ENCODE data around the gene GDPD4. TPM values are rescaled to one million over a fixed set of nuclear protein-coding genes. Genes with fewer than 3 reads are reported as not detected.

Gene GDPD4
- total RNA-seq, 1 experiment from 2014 or later = not detected

DNA sequence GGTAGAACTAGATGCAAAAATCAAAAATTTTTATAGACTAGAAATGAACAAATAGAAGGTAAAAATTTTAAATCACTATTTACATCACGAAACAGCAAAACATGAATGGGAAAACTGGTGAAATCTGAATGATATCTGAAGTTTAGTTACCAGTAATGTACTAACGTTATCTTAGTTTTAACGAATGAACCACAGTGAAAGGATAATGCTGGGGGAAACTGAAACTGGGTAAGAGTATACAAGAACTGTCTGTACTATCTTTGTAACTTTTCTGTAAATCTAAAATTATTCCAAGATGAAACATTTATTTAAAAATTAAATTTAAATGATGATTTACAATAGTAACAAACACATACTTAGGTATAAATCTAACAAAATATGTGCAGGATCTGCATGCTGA lies 7.4 kb downstream of the GDPD4 start:
- Histone ChIP-seq H3K9me3 (ENCODE audit: control insufficient read depth in 1 of 2, insufficient read depth in 1 of 2, low read depth in 1 of 2, low read length in 2 of 2) (no peaks in the 10 kb centered on the region), H3K27ac (ENCODE audit: low read depth, low read length) (no peak overlapping the region), H3K27me3 (ENCODE audit: insufficient read depth, low read length) (no peaks in the 10 kb centered on the region), H4K20me1 (ENCODE audit: insufficient read depth) (no peaks in the 10 kb centered on the region), H3K4me1 (ENCODE audit: control insufficient read depth in 1 of 2, insufficient read depth in 2 of 2, low read length in 2 of 2) (peaks cover 0 to 2% of the 10 kb centered on the region in 2 experiments; a peak in 2 of 4 replicates), H3K9me2 (ENCODE audit: insufficient read depth) (0 out of 2 replicates have a peak, but pooled peaks cover 9% of the 10 kb centered on the region), H3K79me2 (ENCODE audit: insufficient read depth, low read length) (no peaks in the 10 kb centered on the region), H3K4me2 (ENCODE audit: low read length) (no peak overlapping the region), H3K36me3 (ENCODE audit: control insufficient read depth in 1 of 2, insufficient read depth in 2 of 2, low read length in 2 of 2) (no peaks in the 10 kb centered on the region), H3K4me3 (replicated peaks in 1 of 2; ENCODE audit: low read depth in 1 of 2, low read length in 2 of 2) (no peak overlapping the region), H2AFZ (ENCODE audit: low read depth, low read length, poor library complexity, severe bottlenecking) (no peak overlapping the region), H3K9ac (ENCODE audit: low read length) (no peak overlapping the region)
- CTCF ChIA-PET = no interaction called here
- no peak for TF ChIP-seq ZFX (IDR thresholded peaks at IDR 0.05)
- no peak for TF ChIP-seq CEBPB (IDR thresholded peaks at IDR 0.05; ENCODE audit: low read depth)
- TF ChIP-seq, protein P1, sequence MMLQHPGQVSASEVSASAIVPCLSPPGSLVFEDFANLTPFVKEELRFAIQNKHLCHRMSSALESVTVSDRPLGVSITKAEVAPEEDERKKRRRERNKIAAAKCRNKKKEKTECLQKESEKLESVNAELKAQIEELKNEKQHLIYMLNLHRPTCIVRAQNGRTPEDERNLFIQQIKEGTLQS (IDR thresholded peaks at IDR 0.05) = no peak
- no peak for TF ChIP-seq JUND (IDR thresholded peaks at IDR 0.05)
- no peak for TF ChIP-seq EZH2 (IDR thresholded peaks at IDR 0.05)
- no peak for TF ChIP-seq RAD21 (IDR thresholded peaks at IDR 0.05; ENCODE audit: low read depth)
- TF ChIP-seq, protein P2, sequence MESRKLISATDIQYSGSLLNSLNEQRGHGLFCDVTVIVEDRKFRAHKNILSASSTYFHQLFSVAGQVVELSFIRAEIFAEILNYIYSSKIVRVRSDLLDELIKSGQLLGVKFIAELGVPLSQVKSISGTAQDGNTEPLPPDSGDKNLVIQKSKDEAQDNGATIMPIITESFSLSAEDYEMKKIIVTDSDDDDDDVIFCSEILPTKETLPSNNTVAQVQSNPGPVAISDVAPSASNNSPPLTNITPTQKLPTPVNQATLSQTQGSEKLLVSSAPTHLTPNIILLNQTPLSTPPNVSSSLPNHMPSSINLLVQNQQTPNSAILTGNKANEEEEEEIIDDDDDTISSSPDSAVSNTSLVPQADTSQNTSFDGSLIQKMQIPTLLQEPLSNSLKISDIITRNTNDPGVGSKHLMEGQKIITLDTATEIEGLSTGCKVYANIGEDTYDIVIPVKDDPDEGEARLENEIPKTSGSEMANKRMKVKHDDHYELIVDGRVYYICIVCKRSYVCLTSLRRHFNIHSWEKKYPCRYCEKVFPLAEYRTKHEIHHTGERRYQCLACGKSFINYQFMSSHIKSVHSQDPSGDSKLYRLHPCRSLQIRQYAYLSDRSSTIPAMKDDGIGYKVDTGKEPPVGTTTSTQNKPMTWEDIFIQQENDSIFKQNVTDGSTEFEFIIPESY (IDR thresholded peaks at IDR 0.05; ENCODE audit: extremely low read depth, insufficient replicate concordance, low read length) = no peak
- TF ChIP-seq, protein P3, sequence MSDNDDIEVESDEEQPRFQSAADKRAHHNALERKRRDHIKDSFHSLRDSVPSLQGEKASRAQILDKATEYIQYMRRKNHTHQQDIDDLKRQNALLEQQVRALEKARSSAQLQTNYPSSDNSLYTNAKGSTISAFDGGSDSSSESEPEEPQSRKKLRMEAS (IDR thresholded peaks at IDR 0.05) = no peak
- TF ChIP-seq, protein P4, sequence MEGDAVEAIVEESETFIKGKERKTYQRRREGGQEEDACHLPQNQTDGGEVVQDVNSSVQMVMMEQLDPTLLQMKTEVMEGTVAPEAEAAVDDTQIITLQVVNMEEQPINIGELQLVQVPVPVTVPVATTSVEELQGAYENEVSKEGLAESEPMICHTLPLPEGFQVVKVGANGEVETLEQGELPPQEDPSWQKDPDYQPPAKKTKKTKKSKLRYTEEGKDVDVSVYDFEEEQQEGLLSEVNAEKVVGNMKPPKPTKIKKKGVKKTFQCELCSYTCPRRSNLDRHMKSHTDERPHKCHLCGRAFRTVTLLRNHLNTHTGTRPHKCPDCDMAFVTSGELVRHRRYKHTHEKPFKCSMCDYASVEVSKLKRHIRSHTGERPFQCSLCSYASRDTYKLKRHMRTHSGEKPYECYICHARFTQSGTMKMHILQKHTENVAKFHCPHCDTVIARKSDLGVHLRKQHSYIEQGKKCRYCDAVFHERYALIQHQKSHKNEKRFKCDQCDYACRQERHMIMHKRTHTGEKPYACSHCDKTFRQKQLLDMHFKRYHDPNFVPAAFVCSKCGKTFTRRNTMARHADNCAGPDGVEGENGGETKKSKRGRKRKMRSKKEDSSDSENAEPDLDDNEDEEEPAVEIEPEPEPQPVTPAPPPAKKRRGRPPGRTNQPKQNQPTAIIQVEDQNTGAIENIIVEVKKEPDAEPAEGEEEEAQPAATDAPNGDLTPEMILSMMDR (IDR thresholded peaks at IDR 0.05 in 2 of 3, conservative IDR thresholded peaks at IDR 0.05 in 1 of 3; ENCODE audit: borderline replicate concordance in 1 of 3, insufficient read depth in 1 of 3, low read depth in 2 of 3, low read length in 2 of 3) = no peak
- TF ChIP-seq, protein P5, sequence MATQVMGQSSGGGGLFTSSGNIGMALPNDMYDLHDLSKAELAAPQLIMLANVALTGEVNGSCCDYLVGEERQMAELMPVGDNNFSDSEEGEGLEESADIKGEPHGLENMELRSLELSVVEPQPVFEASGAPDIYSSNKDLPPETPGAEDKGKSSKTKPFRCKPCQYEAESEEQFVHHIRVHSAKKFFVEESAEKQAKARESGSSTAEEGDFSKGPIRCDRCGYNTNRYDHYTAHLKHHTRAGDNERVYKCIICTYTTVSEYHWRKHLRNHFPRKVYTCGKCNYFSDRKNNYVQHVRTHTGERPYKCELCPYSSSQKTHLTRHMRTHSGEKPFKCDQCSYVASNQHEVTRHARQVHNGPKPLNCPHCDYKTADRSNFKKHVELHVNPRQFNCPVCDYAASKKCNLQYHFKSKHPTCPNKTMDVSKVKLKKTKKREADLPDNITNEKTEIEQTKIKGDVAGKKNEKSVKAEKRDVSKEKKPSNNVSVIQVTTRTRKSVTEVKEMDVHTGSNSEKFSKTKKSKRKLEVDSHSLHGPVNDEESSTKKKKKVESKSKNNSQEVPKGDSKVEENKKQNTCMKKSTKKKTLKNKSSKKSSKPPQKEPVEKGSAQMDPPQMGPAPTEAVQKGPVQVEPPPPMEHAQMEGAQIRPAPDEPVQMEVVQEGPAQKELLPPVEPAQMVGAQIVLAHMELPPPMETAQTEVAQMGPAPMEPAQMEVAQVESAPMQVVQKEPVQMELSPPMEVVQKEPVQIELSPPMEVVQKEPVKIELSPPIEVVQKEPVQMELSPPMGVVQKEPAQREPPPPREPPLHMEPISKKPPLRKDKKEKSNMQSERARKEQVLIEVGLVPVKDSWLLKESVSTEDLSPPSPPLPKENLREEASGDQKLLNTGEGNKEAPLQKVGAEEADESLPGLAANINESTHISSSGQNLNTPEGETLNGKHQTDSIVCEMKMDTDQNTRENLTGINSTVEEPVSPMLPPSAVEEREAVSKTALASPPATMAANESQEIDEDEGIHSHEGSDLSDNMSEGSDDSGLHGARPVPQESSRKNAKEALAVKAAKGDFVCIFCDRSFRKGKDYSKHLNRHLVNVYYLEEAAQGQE (IDR thresholded peaks at IDR 0.05; ENCODE audit: low read depth) = no peak
- no peak for TF ChIP-seq YY1 (IDR thresholded peaks at IDR 0.05; ENCODE audit: extremely low read depth, insufficient replicate concordance, low read depth, low read length)
- TF ChIP-seq EGR1 (IDR thresholded peaks at IDR 0.05; ENCODE audit: low read depth) = no peak
- no peak for TF ChIP-seq TCF7L2 (IDR thresholded peaks at IDR 0.05; ENCODE audit: borderline replicate concordance, extremely low read depth, insufficient read depth, insufficient read length)
- TF ChIP-seq SP1 (IDR thresholded peaks at IDR 0.05; ENCODE audit: low read depth) = no peak
- DNase-seq (ENCODE audit: low read depth, low spot score) = no peak
- BruUV-seq (replicated peaks) = no TSS peak
- RAD21 ChIA-PET (ENCODE audit: low non-redundant PET in 1 of 2, low total read pairs in 2 of 2, uncharacterized antibody in 2 of 2, unreplicated experiment in 2 of 2) = no interaction called here
- ATAC-seq = no peak
- POLR2A ChIA-PET = no interaction called here
- intact Hi-C loops (cut with micrococcal nuclease) = no loop called here
